SK-N-MC (cell line): Measurements from ENCODE around the gene CDC16.

ENCODE experiments used
- EZH2 ChIP-seq: fragments of 200-600 bp; sonication (generic); IDR thresholded peaks from one replicate; pipeline ENCODE4 v1.6.1; 2017; ENCODE audit warnings: antibody characterized with exemption
- POLR2AphosphoS5 ChIP-seq: IDR thresholded peaks from 2 replicates; pipeline ENCODE4 v1.6.1; 2012; ENCODE audit warnings: mild to moderate bottlenecking, low read depth, low read length, borderline replicate concordance

- TF ChIP-seq POLR2AphosphoS5 (no peak), EZH2 (no peak)
These were observed 34.7 kb upstream of the CDC16 start for GRCh38 chr13:114199954-114200353.
